AG04450 (cell line): ENCODE measurements around the gene RB1. TPM values are rescaled to one million over a fixed set of nuclear protein-coding genes. Genes with fewer than 3 reads are reported as not detected.

Source experiments
- CTCF ChIA-PET: fragments of 300-600, 350-600 bp; formaldehyde crosslinking; extraction: SDS; loops from one replicate; lab custom pipeline; 2022; ENCODE audit warnings: antibody characterized with exemption, inconsistent platforms; lab: Charles Lee
- POLR2A ChIA-PET: fragments of 350-600 bp; formaldehyde crosslinking; extraction: SDS; loops from one replicate; lab custom pipeline; 2021; ENCODE audit warnings: antibody characterized with exemption, inconsistent platforms; lab: Yijun Ruan, JAX
- DNase-seq: peaks from one replicate; pipeline ENCODE4 v3.0.0-alpha.2; 2011; ENCODE audit warnings: low read depth, low spot score
- H3K27ac ChIP-seq: one replicate; pipeline ENCODE4 v1.5.1; 2012; ENCODE audit warnings: low read depth, low read length, control low read depth
- H3K27me3 ChIP-seq: one replicate; pipeline ENCODE4 v1.6.0; 2012; ENCODE audit warnings: low read length; ENCODE audit not compliant: control insufficient read depth, insufficient read depth
- H3K4me3 ChIP-seq: 2 replicates; pipeline ENCODE4 v1.5.1; 2011; ENCODE audit warnings: mild to moderate bottlenecking, low read depth, low read length, control low read depth
- H3K9me3 ChIP-seq: 2 replicates; pipeline ENCODE4 v1.5.1; 2012; ENCODE audit warnings: low read length; ENCODE audit not compliant: control insufficient read depth, insufficient read depth
- CTCF ChIP-seq: IDR thresholded peaks from 2 replicates; pipeline ENCODE4 v1.5.1; 2011; ENCODE audit warnings: low read depth, low read length, control low read depth, inconsistent platforms
- polyA plus RNA-seq: library from polyadenylated mRNA; depleted of rRNA; stranded (reverse); fragments of >200 nt; gene quantifications from 2 replicates; pipeline ENCODE4 v1.2.3, GENCODE V29; 2011

Gene RB1
- polyA plus RNA-seq, 1 experiment: 27.3 TPM

- TF ChIP-seq CTCF: no peak
- H3K9me3 ChIP-seq: no peaks in the 10 kb centered on the region
- no peaks in the 10 kb centered on the region for H3K27me3 ChIP-seq
- ChIA-PET POLR2A (no interaction called here), CTCF (no interaction called here)
- no peak overlapping the region for H3K4me3 ChIP-seq
- H3K27ac ChIP-seq: no peak overlapping the region
- DNase-seq: no peak
Observed at GRCh38 chr13:48483575-48483974, 180.0 kb downstream of the RB1 start.

GRCh38 chr13:48485432-48485831 is 181.9 kb downstream of the RB1 start:
- TF ChIP-seq CTCF: no peak
- no peak for DNase-seq
- Histone ChIP-seq H3K27ac (no peak overlapping the region), H3K9me3 (no peaks in the 10 kb centered on the region), H3K4me3 (no peak overlapping the region), H3K27me3 (no peaks in the 10 kb centered on the region)
- ChIA-PET CTCF (interaction anchor here (0.6 to 0.8 kb wide), 2 partner anchors 264 to 400 kb away, joined by 7 to 9 read pairs; no protein-coding TSS in a partner anchor), POLR2A (interaction anchor here (0.7 to 1.1 kb wide), 2 partner anchors 44 to 47 kb away, joined by 6 to 7 read pairs; partner anchors contain the start of gene RCBTB2)

- no peaks in the 10 kb centered on the region for H3K9me3 ChIP-seq
- no peaks in the 10 kb centered on the region for H3K27me3 ChIP-seq
- H3K4me3 ChIP-seq: no peak overlapping the region
- POLR2A ChIA-PET: interaction anchor here (0.7 to 1.1 kb wide), 2 partner anchors 45 to 46 kb away, joined by 6 to 7 read pairs; partner anchors contain the start of gene RCBTB2
- TF ChIP-seq CTCF: no peak
- CTCF ChIA-PET: no interaction called here
- no peak overlapping the region for H3K27ac ChIP-seq
- DNase-seq: no peak
Observed at GRCh38 chr13:48486362-48486761, 182.8 kb downstream of the RB1 start.

- no peak overlapping the region for H3K27ac ChIP-seq
- TF ChIP-seq CTCF: no peak
- no peak overlapping the region for H3K4me3 ChIP-seq
- ChIA-PET POLR2A (no interaction called here), CTCF (no interaction called here)
- no peaks in the 10 kb centered on the region for H3K9me3 ChIP-seq
- H3K27me3 ChIP-seq: no peaks in the 10 kb centered on the region
- no peak for DNase-seq
Observed at GRCh38 chr13:48486836-48487235, 183.3 kb downstream of the RB1 start.

- no peak overlapping the region for H3K4me3 ChIP-seq
- no peak for TF ChIP-seq CTCF
- ChIA-PET POLR2A (no interaction called here), CTCF (no interaction called here)
- no peak for DNase-seq
- H3K27me3 ChIP-seq: no peaks in the 10 kb centered on the region
- H3K9me3 ChIP-seq: no peaks in the 10 kb centered on the region
- H3K27ac ChIP-seq: no peak overlapping the region
Observed at GRCh38 chr13:48487968-48488367, 184.4 kb downstream of the RB1 start.
